GM19025 (cell line): ENCODE results near the gene TPH2.

Experiments used
- ATAC-seq: cut with Tn5 transposase; IDR thresholded peaks from one replicate; pipeline ENCODE4 v1.9.1; 2021; ENCODE audit warnings: mild to moderate bottlenecking, low read depth, moderate library complexity; ENCODE audit not compliant: unreplicated experiment

The TPH2 gene

GRCh38 chr12:71958457-71958856 lies 19.8 kb downstream of the TPH2 start:
- no peak for ATAC-seq

GRCh38 chr12:71958993-71959578 lies 20.4 kb downstream of the TPH2 start:
- ATAC-seq: no peak

- no peak for ATAC-seq
These were observed 28.6 kb downstream of the TPH2 start for GRCh38 chr12:71967211-71967610.

- ATAC-seq: no peak
These were observed 30.7 kb downstream of the TPH2 start for GRCh38 chr12:71969330-71969729.

- no peak for ATAC-seq
These were observed 31.4 kb downstream of the TPH2 start for GRCh38 chr12:71970031-71970430.

- no peak for ATAC-seq
These were observed 33.9 kb downstream of the TPH2 start for GRCh38 chr12:71972441-71973074.

GRCh38 chr12:71973687-71974086 lies 35.0 kb downstream of the TPH2 start:
- no peak for ATAC-seq

GRCh38 chr12:71980538-71980937 lies 41.9 kb downstream of the TPH2 start:
- ATAC-seq: no peak

GRCh38 chr12:71981149-71981548 lies 42.5 kb downstream of the TPH2 start:
- no peak for ATAC-seq

GRCh38 chr12:71994715-71995114 lies 56.1 kb downstream of the TPH2 start:
- no peak for ATAC-seq

GRCh38 chr12:71999795-72000194 lies 61.1 kb downstream of the TPH2 start:
- no peak for ATAC-seq

- no peak for ATAC-seq
These were observed 62.5 kb downstream of the TPH2 start for GRCh38 chr12:72000969-72001648.

- no peak for ATAC-seq
These were observed 68.1 kb downstream of the TPH2 start for GRCh38 chr12:72006766-72007165.

- no peak for ATAC-seq
These were observed 71.7 kb downstream of the TPH2 start for GRCh38 chr12:72010356-72010755.

GRCh38 chr12:72011374-72011773 lies 72.7 kb downstream of the TPH2 start:
- no peak for ATAC-seq

GRCh38 chr12:72012874-72013273 lies 74.2 kb downstream of the TPH2 start:
- ATAC-seq: no peak

- ATAC-seq: no peak
These were observed 77.2 kb downstream of the TPH2 start for GRCh38 chr12:72015895-72016294.

- ATAC-seq: peak; percentile 95
These were observed 78.5 kb downstream of the TPH2 start for GRCh38 chr12:72017054-72017651.

- no peak for ATAC-seq
These were observed 79.4 kb downstream of the TPH2 start for GRCh38 chr12:72018036-72018435.

GRCh38 chr12:72024613-72025012 lies 86.0 kb downstream of the TPH2 start:
- no peak for ATAC-seq

GRCh38 chr12:72025524-72025923 lies 86.9 kb downstream of the TPH2 start:
- ATAC-seq: no peak

- ATAC-seq: no peak
These were observed 90.3 kb downstream of the TPH2 start for GRCh38 chr12:72028966-72029365.
